ENCODE measurements around the gene DOK1.

Gene DOK1

DNA sequence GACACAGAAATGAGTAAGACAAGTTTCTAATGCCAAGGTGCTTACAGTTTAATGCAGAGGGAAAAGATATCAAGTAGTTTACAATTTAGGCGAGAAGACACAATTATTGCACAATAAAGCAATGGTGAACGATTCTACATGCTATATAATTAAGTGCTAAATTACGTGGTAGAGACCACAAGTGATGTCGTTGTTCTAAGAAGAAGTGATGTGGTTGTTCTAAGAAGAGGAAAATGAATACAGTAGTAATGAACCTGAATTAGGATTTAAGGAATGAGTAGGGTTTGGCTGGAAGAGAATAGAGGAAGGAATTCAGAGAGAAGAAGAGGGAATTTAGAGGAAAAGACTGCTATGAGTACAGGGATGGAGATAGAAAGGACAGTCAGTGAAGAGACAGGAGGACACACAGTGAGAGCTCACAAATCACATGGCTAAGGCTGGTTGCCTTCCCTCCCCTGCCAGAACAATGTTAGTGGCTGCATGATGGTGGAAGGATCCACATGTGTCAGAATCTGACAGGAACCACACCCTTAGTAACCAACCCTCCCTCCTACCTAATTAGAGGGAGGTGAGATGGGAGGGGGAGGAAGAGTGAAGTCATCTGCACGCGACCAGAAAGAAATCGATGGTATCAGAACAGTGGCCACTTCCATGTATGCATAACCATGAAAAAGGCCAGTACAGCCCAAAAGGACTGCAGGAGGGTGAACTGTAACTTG is 48.9 kb downstream of the DOK1 start:
- no peak for DNase-seq

DNA sequence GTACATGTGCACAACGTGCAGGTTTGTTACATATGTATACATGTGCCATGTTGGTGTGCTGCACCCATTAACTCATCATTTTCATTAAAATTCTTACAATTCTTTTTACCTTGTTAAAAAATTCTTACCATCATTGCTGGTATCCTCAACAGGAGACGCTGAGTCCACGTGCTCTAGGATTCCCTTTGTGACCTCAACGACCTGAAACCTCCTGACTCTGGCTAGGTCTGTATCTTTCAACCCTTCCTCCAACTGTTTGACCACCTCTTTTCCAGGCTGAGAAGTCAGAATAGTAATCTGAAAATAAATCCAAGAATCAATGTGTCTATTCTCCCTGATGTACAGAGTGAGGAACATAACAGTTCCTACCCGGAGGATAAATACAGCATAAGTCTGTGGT is 52.4 kb downstream of the DOK1 start:
- DNase-seq: no peak

All from NCI-H1092 treated with DMSO at 0.1 percent for 48 hours (cell line).